Right lobe of liver (tissue), 4 donors: ENCODE data around the gene CPHXL.

Experiments
- POLR2A ChIP-seq: fragments of 450-650 bp; IDR thresholded peaks from one replicate; pipeline ENCODE4 v1.6.1; 2017; ENCODE audit warnings: antibody characterized with exemption, mild to moderate bottlenecking
- TF ChIP-seq, protein P1 (sequence below), 4 donors: fragments of 200-600 bp in 3 of 4; fragments of 450-650 bp in 1 of 4; IDR thresholded peaks; one replicate each; pipeline versions ENCODE4 v1.5.1 to v1.8.0; 2016 to 2022; ENCODE audit warnings: antibody characterized with exemption in 4 of 4, mild to moderate bottlenecking in 2 of 4
- donor health status: DM: no; HTN: no; CAD: no.
- donor health status: DM: no; HTN: no; CAD: no.
- donor health status: DM: no; HTN: yes; CAD: no.

DNA sequence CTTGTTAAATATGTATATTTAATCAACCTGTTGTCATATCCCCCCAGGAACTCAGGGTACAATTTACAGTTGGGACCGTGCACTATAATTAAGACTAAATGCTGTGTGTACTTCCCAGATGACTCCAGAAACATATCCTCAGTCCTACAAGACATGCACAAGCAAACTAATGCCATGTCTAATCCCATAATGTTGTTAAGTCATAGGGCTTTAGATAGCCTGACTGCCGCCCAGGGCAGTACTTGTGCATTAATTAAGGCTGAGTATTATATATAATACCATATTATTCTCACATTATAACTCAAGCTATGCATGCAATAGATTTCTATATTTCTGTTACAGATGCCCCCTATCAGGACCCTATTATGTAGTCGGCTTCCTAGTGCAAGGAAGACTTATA, 20.1 kb upstream of the CPHXL start:
- TF ChIP-seq, protein P1, sequence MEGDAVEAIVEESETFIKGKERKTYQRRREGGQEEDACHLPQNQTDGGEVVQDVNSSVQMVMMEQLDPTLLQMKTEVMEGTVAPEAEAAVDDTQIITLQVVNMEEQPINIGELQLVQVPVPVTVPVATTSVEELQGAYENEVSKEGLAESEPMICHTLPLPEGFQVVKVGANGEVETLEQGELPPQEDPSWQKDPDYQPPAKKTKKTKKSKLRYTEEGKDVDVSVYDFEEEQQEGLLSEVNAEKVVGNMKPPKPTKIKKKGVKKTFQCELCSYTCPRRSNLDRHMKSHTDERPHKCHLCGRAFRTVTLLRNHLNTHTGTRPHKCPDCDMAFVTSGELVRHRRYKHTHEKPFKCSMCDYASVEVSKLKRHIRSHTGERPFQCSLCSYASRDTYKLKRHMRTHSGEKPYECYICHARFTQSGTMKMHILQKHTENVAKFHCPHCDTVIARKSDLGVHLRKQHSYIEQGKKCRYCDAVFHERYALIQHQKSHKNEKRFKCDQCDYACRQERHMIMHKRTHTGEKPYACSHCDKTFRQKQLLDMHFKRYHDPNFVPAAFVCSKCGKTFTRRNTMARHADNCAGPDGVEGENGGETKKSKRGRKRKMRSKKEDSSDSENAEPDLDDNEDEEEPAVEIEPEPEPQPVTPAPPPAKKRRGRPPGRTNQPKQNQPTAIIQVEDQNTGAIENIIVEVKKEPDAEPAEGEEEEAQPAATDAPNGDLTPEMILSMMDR (IDR thresholded peaks at IDR 0.05): no peak
- TF ChIP-seq POLR2A: no peak
